Measurements from ENCODE around the gene KIF3C.
"Not testable (repeated sequence)": the region's sequence is repeated elsewhere in the genome, so short reads cannot be mapped to it uniquely, and the experiment has no call there.

The KIF3C gene

GRCh38 chr2:25958611-25959010, 23.7 kb downstream of the KIF3C start:
- FAIRE-seq: not testable (repeated sequence)

- FAIRE-seq: no peak
Measured at GRCh38 chr2:25957743-25958142, 24.6 kb downstream of the KIF3C start.

DNA sequence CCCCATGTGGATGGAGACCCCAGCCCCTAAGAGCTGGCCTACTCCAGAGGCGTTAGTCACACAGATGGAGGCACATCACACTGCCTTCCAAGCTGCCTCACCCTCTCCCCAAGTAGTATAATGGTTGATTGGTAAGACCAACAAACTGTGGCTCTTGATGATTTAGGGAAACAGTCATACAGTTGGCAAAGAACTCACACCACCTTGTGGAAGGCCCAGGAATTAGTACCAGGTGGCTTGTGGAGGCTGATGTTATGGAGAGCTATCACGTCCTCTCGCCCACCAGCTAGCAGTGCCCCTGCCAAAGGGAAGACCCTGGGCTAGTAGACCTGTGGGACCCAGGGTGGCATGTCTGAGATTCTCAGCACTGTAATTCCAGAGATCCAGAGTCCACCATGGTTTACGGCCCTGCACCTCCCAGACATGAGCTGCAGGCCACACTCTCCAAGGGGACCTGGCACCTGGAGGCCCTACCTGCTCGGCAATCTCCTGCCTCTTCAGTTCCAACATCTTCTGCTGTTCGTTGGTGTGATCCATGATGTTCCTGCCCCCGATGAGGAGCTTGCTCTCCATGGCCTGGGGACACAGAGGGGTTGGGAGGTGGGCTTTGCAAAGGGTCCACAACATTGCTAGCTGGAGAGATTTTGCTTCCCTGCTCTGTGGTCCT, 26.3 kb downstream of the KIF3C start:
- no peak for FAIRE-seq

- FAIRE-seq: no peak
Measured at GRCh38 chr2:25955036-25955435, 27.3 kb downstream of the KIF3C start.

DNA sequence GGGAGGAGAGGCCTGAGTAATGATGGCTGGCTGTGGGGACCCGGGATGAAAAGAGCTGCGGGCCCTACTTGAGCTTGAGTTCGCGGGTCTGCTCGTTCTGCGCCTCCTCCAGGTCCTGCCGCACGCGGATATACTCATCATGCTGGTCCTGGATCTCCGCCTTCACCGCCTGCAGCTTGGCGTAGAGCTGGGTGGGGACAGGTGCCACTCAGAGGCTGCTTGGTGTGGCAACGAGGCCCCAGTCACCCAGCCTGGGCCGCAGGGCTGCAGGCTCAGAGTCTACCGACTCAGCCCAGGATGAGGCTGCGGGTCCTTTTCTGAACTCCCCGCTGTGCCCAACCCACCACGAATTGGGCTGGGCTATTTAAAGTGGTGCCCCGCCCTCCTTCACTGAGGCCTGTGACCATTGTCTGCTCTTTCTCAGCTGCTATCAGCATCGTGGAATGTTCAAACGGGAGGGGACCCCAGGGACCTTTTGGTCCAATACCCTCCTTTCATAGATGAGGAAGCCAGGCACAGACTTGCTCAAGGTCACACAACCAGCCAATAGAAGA, 28.0 kb downstream of the KIF3C start:
- no peak for FAIRE-seq

DNA sequence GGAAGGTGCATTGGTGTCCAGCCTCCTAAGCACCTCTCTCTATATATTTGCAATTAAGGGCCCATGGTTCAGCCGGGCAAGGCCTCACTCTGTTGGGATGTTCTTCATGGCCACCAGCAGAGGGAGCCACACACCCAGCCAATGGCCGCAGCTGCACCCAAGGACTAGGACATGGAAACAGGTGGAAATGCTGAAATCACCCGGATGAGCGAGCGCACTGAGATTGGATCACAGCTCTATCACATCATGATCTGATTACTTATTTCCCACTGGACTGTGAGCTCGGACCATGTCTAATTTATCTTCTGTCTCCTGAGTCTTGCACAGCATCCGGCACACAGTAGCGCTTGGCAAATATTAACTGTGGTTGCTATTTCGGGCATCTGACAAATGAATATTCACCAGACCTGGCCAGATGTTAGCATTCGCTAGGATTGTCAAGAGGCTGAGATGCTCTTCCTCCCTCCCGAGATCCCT, 31.2 kb downstream of the KIF3C start:
- FAIRE-seq: peak; percentile 97

DNA sequence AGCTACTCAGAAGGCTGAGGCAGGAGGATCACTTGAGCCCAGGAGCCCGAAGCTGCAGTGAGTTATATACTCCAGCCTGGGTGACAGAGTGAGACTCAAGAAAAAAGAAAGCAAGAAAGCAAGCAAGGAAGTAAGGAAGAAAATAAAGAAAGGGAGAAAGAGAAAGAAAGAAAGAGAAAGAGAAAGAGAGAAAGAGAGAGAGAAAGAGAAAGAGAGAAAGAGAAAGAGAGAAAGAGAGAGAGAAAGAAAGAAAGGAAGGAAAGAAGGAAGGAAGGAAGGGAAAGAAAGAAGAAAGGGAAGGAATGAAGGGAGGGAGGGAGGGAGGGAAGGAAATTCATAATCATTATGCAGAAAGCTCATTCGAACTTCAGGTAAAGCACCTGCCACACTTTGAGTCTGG, 33.9 kb downstream of the KIF3C start:
- no peak for FAIRE-seq

- FAIRE-seq: no peak
Measured at GRCh38 chr2:25941042-25941441, 41.3 kb downstream of the KIF3C start.

DNA sequence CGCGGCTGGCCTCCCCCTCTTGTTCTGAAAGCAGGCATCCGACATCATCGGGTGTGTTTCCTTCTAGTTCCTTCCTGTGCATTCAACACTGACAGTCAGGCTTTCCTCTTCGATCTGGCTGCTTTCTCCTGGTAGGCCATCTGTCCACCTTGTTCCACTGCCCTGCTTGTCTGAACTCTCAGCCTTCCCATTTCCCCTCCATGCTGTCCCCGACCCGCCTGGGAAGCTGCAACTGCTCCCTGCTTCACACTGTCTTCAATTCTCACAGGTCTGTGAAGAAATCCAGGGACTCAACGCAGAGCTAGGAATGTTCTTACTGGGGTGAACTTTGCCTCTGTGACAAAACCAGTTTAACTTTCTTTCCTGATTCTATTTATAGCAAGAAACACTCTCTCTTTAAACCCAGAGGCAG, 43.0 kb downstream of the KIF3C start:
- FAIRE-seq: no peak

DNA sequence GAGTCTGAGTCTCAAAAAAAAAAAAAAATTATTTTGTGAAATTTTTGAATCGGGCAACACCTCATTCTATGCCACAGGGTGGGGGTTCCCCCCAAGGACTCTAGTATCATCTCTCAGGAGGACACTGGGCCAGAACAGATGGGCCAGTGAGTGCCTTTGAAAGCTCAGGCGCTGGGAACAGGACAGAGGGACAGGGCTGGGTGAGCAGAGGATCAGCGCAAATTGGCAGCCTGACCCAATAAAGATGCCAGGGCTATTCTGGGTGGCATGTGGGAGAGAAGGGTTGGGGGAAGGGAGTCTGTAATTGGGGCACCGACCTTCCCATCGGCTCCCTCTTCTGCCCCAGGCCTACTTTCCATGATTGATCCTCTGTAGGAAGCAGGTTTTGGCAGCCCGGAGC, 44.0 kb downstream of the KIF3C start:
- FAIRE-seq: no peak

GRCh38 chr2:25936889-25937545, 45.3 kb downstream of the KIF3C start:
- no peak for FAIRE-seq

GRCh38 chr2:25933622-25934021, 48.7 kb downstream of the KIF3C start:
- FAIRE-seq: no peak

- no peak for FAIRE-seq
Measured at GRCh38 chr2:25929789-25930473, 52.4 kb downstream of the KIF3C start.

GRCh38 chr2:25928668-25929067, 53.6 kb downstream of the KIF3C start:
- FAIRE-seq: no peak

- no peak for FAIRE-seq
Measured at GRCh38 chr2:25926984-25927756, 55.1 kb downstream of the KIF3C start.

- FAIRE-seq: no peak
Measured at GRCh38 chr2:25922501-25922900, 59.8 kb downstream of the KIF3C start.

GRCh38 chr2:25920786-25921415, 61.4 kb downstream of the KIF3C start:
- no peak for FAIRE-seq

GRCh38 chr2:25920336-25920735, 62.0 kb downstream of the KIF3C start:
- no peak for FAIRE-seq

- no peak for FAIRE-seq
Measured at GRCh38 chr2:25917832-25918231, 64.5 kb downstream of the KIF3C start.

- FAIRE-seq: not testable (repeated sequence)
Measured at GRCh38 chr2:25917411-25917810, 64.9 kb downstream of the KIF3C start.

- not testable (repeated sequence) for FAIRE-seq
Measured at GRCh38 chr2:25915944-25916772, 66.1 kb downstream of the KIF3C start.

Measured in islet of Langerhans (tissue), 1 donor.